HPDE6-E6E7 (cell line): ENCODE data around the gene NPAP1.
A peak's percentile ranks its signal among the peaks of the same experiment; 100 is the strongest.
"Not testable (repeated sequence)": the region's sequence is repeated elsewhere in the genome, so short reads cannot be mapped to it uniquely, and the experiment has no call there.

Source experiments
- DNase-seq: peaks from one replicate; pipeline ENCODE4 v3.0.0; 2011; ENCODE audit warnings: missing footprints; ENCODE audit errors: extremely low spot score

The NPAP1 gene

GRCh38 chr15:24675332-24676144 lies at the start of gene NPAP1:
Gene NPAP1, plus strand, starts transcription at chr15:24675775. Its CDS starts 93 bp downstream, at chr15:24675868.
- no peak for DNase-seq

GRCh38 chr15:24627443-24627842 lies 48.1 kb upstream of the NPAP1 start:
- no peak for DNase-seq

GRCh38 chr15:24633082-24633481 lies 42.5 kb upstream of the NPAP1 start:
- DNase-seq = no peak

- not testable (repeated sequence) for DNase-seq
These were observed 36.2 kb upstream of the NPAP1 start for GRCh38 chr15:24639412-24639811.

- no peak for DNase-seq
These were observed 29.9 kb upstream of the NPAP1 start for GRCh38 chr15:24645627-24646026.

- DNase-seq = no peak
These were observed 16.0 kb upstream of the NPAP1 start for GRCh38 chr15:24659622-24660021.

- no peak for DNase-seq
These were observed 12.6 kb upstream of the NPAP1 start for GRCh38 chr15:24662991-24663390.

- DNase-seq = no peak
These were observed 856 bp downstream of the NPAP1 start for GRCh38 chr15:24676431-24676830.

GRCh38 chr15:24678485-24678884 lies 2.9 kb downstream of the NPAP1 start:
- DNase-seq = peak; percentile 14

GRCh38 chr15:24682002-24682401 lies 6.4 kb downstream of the NPAP1 start:
- no peak for DNase-seq

GRCh38 chr15:24682905-24683304 lies 7.3 kb downstream of the NPAP1 start:
- DNase-seq = not testable (repeated sequence)

GRCh38 chr15:24683736-24684135 lies 8.2 kb downstream of the NPAP1 start:
- no peak for DNase-seq

- DNase-seq = no peak
These were observed 8.7 kb downstream of the NPAP1 start for GRCh38 chr15:24684313-24684712.

- no peak for DNase-seq
These were observed 20.6 kb downstream of the NPAP1 start for GRCh38 chr15:24696201-24696600.

- no peak for DNase-seq
These were observed 21.3 kb downstream of the NPAP1 start for GRCh38 chr15:24696842-24697241.

- DNase-seq = no peak
These were observed 42.9 kb downstream of the NPAP1 start for GRCh38 chr15:24718289-24719082.

- DNase-seq = no peak
These were observed 54.2 kb downstream of the NPAP1 start for GRCh38 chr15:24729760-24730159.
